GM23338 (cell line): Measurements from ENCODE around the gene DDX41.

ENCODE experiments used
- CREB1 ChIP-seq: fragments of 250-450 bp; sonication (Bioruptor Pico); IDR thresholded peaks from 2 replicates; pipeline ENCODE4 v1.5.0; 2020; ENCODE audit warnings: low read depth, mild to moderate bottlenecking, moderate library complexity
- REST ChIP-seq: IDR thresholded peaks from one replicate; pipeline ENCODE4 v1.6.1; 2018; ENCODE audit warnings: antibody characterized with exemption; ENCODE audit not compliant: unreplicated experiment
- TF ChIP-seq, protein P1 (sequence below), 2 experiments: fragments of 200-600 bp in 1 of 2; sonication (generic) in 1 of 2; conservative IDR thresholded peaks; 2 replicates each; pipeline versions ENCODE4 v1.5.1 to v1.6.1; 2016 to 2017; ENCODE audit warnings: antibody characterized with exemption in 2 of 2, low read depth in 2 of 2, mild to moderate bottlenecking in 2 of 2, moderate library complexity in 1 of 2

- TF ChIP-seq, protein P1, sequence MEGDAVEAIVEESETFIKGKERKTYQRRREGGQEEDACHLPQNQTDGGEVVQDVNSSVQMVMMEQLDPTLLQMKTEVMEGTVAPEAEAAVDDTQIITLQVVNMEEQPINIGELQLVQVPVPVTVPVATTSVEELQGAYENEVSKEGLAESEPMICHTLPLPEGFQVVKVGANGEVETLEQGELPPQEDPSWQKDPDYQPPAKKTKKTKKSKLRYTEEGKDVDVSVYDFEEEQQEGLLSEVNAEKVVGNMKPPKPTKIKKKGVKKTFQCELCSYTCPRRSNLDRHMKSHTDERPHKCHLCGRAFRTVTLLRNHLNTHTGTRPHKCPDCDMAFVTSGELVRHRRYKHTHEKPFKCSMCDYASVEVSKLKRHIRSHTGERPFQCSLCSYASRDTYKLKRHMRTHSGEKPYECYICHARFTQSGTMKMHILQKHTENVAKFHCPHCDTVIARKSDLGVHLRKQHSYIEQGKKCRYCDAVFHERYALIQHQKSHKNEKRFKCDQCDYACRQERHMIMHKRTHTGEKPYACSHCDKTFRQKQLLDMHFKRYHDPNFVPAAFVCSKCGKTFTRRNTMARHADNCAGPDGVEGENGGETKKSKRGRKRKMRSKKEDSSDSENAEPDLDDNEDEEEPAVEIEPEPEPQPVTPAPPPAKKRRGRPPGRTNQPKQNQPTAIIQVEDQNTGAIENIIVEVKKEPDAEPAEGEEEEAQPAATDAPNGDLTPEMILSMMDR (conservative IDR thresholded peaks at IDR 0.05; ENCODE audit: low read depth in 2 of 2) = no peak
- TF ChIP-seq CREB1 = no peak
- TF ChIP-seq REST = no peak
Observed at GRCh38 chr5:177483042-177483441, 33.7 kb downstream of the DDX41 start.
